Activated CD4-positive, CD25-positive, alpha-beta regulatory T cell (primary cell): ENCODE results near the gene C5.

Experiments
- DNase-seq, 4 experiments: peaks; one replicate each; lab custom pipeline; 2025; lab: John Stamatoyannopoulos, UW

The C5 gene

DNA sequence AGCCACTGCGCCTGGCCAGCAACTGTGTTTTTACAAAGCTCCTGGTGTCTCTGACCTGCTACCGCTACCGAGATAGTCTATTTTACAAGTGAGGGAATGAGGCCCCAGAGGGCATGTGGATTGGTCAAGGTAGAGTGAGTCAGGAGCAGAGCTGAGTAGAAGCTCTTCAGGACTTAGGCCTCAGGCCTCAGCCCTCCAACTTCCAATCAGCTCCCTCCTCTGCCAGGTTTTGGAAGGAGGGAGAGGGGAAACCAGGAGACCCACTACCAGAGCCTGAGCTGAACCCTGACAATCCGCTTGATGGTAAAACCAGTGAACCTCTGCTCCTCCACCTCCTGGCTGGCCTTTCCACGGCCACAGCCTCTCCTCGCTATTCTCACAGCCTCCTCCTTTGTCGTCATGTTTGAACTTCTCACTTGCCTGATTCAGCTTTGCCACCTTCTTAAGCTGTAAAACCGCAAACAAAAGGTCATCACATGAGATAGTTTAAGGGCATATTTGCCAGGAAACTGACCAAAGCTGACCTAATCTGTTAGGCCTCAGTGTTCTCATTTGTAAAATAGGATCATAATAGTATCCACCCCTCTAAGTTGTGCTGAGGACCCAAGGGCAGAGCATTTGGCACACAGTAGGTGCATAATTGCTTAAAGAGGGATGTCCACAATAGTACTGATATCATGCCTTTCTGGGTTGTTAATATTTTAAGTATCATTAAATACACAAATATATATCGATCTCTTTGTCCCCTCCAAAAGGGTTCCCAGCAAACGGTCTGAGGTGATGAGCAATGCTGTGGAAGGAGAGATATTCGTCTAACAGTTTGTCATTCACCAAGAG, 125.2 kb downstream of the C5 start:
- no peak for DNase-seq

DNA sequence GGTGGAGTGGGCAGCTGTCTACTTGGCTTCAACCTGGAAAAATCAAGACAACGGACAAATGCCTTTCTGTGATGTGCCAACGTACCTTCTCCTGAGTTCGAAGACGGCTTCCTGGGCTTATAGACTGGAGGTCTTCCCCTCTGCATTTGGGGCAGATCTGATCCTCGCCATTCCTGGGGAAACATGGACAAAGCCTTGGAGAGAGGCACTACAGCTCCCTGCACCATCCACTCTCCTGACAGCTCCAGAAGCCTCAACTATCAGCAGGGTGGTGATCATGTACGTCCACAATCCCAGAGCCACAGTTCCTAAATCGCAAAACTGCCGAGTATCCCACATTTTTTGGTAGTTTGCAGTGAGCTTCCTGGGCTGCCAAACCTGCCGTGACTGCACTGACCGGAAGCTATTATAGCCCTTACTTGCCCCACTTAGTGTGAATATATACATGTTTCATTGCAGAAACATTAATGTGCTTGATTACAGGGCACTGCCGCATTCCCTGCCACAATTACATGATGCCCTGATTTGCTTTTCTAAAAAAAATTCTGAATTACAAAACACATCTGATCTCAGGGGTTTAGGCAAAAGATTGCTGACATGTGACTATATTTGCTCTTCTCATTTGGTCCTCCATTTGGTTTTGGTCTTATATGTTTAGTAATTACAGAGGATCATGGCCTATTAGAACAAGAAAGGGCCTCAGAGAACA, 126.3 kb downstream of the C5 start:
- DNase-seq: no peak

DNA sequence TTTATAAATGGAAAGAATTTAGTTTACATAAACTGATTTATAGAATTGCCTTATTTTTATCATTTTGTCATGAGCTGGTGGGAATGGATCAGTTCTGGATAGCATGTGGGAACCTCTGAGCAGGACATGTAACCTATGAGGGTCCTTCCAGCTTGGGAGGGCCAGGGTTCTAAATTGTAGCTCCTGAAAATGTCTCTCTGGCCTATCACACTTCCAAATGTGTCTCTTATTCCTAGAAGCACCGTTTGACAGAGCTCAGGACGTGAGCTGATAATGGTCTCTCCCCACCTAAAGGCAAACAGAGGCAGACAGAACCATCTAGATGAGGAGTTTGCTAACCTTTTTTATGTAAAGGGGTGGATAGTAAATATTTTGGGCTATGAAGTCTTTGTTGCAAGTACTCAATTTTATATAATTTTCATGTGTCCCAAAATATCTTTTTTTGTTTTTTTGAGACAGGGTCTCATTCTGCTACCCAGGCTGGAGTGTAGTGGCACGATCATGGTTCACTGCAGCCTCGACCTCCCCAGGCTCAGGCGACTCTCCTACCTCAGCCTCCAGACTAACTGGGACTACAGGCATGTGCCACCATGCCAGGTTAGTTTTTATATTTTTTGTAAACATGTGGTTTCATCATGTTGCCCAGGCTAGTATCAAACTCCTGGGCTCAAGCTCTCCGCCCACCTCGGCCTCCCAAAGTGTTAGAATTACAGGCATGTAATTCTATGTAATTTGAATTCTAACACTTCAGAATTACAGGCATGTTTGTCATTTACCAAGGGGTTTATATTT, 127.5 kb downstream of the C5 start:
- no peak for DNase-seq

DNA sequence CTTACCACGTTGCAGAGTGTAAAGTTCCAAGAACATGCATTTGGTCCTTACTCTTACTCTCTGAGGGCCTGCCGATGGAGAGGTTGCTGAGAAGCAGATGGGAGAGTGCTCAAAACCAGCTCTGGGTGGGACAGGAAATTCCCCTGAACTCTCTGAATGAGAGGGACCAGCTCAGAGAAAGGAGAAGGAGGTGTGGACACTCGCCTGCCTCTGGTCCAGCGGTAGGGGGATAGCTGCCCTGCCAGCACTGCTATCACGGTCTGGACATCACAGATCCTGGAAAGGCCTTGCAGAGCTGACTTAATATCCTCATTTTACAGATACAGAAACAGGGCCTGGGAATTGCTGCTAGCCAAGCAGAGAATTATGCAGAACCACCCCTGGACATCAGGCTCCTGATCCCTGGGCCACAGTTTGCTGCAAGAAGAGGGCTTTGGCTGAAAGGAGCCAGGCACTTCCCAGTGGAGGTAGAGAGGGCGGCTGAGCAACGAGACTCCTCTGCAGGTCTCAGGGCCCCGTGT, 128.4 kb downstream of the C5 start:
- DNase-seq: no peak

DNA sequence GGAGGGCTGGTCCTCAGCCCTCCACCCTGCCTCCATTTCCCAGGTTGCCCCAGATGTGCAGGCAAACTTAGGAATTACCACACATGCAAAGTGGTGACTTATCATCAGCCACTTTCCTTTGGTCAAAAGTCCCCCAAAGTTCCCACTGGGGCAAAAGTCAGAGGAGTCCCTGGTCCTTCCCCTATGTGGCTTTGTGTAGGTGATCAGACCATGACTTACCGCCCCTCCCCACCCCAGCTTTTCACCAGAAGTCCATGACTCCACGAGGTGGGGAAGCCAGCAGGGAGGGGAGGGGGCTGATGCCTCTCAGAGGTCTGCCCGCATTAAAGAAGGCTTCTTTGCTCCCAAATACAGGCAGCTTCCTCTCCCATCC, 129.3 kb downstream of the C5 start:
- DNase-seq: no peak

DNA sequence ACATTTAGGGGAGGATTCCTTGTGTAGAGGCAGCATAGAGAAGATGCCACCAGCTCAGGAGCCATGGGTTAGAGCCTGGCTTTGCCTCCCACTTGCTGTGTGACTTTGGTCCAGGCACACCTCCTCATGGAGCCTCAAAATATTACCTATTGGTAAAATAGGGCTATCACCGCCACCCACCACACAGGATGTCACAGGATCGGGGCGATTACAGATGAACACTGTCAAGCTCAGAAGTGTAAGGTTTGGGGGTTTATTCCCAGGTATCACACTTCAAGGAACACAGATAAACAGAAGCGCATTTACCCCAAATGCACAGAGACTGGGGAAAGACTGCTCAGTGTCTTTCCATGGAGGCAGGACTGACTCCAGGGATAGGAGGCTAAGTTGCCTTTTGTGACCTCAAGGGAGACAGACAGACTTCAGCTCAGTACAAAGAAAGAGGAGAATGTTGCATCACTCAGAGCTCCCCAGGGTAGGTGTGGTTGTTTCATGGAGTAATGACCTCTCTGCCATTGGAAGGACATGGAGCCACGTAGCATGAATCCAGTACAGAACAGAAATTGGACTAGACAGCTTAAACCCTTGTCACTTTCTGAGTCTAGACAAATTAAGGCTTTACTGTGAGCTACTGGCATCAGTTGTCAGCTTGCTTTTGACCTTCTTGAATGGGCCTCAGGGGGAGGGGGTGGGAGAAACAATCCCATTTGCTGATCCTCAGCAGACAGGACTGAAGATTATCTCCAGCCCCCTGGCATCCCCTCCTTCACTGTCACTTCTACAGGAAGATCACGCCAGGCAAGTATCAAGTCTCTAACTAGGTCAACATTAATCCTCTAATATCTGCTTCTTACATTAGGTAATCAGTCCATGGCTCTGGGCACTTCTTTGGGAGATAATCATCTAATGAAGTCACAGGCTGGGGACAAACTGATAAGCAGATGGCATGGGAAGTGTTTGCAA, 130.0 kb downstream of the C5 start:
- no peak for DNase-seq

DNA sequence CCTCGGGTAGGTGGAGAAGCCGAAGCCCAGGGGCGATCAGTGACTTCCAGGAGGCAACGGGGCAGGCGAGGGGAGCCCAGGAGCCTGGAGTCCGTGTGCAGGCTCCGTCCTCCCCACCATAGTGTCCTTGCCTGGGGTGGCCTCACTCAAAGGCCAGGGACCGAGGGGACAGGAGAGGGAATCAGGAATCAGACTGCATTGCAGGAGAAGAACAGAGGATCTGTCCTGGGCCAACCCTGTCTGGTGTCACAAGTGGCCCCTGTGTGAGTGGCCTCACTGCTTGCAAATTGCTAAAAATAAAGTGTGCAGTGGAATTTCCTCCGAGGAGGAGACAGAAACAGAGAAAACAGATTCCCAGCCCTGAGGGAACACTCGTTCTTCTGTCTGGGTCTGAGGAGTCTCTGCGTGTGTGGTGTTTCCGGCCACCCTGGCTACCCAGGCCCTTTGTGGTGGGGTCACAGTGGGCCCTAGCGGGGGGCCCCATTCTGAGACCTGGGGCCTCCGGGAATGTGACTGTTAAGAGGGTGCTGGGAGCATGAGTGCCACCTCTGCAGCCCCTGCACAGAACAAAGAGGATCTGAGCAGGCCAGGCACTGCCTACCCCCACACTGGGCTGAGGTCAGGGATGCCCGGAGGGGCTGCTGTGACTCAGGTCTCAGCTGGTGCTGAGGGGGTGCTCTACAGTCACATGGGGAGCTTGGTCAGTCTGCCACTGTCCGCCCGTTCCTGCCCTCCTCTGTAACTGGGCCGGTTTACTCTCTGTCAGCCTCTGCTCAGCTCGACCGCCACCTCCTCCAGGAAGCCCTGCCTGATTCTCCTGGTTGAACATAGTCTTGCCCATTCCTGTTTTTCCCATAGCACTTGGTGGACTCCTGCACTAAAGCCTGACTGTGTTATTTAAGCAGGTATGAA, 130.9 kb downstream of the C5 start:
- DNase-seq: no peak

DNA sequence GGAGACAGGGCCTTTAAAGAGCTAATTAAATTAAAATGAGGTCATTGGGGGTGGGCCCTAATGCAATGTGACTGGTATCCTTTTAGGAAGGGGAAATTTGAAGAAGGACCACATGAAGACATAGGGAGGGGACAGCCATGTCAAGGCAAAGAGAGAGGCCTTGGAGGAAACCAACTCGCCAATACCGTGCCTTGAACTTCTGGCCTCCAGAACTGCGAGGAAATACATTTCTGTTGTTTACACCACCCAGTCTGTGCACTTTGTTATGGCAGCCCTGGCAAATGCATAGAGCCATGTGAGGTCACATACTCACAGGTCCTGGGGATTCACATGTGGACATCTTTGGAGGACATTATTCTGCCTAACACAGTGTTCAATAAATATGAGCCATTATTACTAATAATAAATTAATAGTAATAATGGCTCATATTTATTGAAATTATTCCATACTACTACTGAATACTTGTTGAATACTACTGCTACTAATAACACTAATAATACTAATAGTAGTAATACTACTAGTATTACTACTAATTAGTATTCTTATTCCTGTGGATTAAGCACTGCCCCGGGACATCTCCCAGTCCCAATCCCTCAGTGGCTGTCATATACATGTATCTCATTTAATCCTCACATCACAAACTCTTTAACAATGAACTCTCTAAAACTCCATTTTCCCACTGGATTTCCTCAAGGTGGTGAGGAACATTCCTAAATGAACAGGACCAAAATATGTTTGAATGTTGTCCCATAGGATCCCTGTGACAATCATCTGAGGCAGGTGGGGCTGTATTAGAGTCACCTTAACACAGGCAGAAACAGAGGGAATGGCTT, 131.9 kb downstream of the C5 start:
- no peak for DNase-seq

DNA sequence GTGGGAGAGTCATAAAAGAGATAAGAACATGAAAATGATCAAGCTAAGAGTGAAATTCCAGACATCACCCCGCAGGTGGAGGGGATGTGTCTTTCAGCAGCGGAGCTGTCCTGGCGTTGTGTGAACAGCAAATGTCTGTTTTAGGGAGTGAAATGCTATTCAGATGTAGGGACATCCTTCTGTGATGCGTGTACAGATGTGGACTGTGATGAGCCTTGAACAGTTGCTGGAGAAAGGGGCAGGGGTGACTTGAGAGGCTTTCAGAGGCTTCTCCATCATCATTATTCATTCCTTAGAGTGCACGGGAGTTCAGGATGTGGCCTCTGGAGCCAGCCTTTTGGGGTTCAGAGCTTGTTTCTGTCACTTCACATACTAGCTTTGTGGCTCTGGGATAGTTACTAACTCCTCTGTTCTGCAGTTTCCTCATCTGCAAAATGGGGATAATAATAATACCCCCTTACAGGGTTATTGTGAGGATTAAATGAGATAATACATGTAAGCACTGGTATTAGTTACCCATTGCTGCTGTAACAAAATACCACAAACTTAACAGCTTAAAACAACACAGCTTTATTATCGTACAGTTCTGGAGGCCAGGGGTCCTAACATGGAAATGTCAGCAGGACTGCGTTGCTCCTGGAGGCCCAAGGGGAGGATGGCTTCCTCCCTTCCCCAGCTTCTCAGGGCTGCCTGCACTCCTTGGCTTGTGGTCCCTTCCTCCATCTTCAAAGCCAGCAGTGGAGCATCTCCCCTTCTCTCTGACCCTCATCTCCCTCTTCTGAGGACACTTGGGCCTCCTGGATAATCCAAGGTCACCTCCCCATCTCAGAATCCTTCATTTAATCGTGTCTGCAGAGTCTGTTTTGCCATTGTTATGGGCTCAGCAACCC, 132.8 kb downstream of the C5 start:
- DNase-seq: no peak

DNA sequence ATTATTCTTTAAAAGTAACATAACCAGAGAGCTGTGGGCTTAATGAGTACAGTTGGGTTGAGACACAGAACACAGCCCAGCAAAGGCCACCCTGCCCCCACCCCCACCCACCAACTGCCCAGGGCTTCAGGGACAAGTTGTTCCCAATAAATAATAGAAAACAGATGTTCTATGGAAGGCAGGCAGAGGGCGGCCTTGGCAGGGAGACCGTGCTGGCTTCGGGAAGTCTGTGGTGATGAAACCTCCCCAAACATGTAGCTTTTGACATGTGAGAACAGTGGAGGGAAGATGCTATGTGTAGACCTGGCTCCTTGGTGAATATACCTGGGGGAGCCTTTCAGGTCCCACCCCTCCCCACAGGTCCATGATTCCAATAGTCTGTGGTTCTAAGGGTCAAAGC, 133.5 kb downstream of the C5 start:
- DNase-seq: no peak

DNA sequence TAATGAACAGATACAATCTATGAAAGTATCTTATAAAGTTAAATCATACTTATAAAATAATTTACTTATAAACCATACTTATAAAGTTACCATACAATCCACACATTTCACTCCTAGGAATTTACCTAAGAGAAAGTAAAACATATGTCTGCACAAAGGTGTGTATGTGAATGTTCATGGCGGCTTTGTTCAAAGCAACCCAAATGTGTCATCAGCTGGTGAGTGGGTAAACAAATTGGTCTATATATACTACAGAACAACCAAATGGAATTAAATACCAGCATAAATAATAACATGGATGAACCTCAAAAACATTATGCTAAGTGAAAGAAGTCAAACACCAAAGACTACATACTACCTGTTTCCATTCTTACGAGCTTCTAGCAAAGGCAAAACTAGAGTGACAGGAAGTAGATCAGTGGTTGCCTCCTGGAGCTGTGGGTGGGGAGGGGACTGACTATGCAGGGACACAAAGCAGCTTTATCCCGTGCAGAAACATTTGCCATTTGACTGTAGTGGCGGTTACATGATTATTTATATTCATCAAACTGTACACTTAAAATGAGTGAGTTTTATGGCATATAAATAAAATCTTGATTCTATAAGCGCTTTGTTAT, 134.1 kb downstream of the C5 start:
- peak in 1 of 4 experiments; percentile 15 for DNase-seq

DNA sequence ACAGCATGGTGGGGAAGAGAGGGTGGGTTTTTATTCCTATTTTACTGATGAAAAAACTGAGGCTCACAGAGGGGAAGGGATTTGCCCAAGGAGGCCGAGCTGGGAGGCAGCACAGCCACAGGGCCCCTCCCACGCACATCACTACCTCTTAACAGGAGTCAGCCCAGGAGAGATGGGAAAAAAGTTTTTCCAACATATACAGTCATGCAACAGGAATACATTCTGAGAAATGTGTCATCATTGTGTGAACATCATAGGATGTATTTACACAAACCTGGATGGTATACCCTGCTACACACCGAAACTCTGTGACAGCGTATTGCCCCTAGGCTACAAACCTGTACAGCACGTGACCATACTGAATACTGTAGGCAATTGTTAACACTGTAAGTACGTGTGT, 135.1 kb downstream of the C5 start:
- DNase-seq: no peak

DNA sequence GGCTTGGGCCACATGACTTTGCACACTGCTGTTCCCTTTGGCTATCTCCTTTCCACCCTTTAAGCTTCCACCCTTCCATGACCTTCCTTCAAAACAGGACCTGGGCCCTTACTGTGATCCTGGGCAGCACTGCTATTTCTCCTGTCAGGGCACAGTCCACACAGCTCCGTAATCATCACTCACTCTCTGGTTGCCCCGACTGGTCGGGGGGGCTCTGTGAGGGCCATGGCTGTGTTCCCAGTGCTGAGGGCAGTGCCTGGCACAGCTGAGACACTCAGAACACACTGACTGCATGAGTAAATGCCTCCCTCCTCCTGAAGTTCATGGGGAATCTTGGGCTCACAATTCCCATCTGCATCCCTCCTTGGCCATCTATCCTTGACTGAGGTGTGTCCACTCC, 135.7 kb downstream of the C5 start:
- DNase-seq: no peak

DNA sequence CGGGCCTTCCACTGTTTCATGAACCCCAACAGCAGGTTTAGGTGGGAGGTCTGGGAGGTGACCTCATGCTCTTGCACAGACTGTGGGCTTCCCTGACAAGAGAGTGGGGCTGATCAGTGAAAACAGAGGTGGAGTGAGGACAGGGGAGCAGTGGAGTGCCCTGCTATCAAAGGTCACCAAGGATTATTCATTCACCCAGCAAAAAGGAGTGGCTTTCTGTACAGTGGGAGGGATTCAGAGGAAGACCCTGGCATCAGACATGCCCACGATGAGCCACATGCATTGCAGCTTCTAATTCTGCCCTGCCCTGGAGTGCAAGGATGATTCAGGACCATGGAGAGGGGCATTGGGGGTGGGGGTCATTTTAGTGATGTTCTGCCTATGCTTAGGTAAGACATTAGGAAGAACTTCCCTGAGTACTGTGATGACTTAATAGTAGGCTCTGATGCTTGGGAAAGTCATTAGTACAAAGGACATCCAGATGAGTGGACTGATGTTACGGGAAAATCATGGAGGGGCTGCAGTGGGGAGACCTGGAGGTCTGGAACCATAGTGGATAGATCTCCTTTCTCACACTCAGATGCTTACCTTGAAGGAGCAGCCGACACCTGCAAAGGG, 136.3 kb downstream of the C5 start:
- peak in 1 of 4 experiments; percentile 23 for DNase-seq

DNA sequence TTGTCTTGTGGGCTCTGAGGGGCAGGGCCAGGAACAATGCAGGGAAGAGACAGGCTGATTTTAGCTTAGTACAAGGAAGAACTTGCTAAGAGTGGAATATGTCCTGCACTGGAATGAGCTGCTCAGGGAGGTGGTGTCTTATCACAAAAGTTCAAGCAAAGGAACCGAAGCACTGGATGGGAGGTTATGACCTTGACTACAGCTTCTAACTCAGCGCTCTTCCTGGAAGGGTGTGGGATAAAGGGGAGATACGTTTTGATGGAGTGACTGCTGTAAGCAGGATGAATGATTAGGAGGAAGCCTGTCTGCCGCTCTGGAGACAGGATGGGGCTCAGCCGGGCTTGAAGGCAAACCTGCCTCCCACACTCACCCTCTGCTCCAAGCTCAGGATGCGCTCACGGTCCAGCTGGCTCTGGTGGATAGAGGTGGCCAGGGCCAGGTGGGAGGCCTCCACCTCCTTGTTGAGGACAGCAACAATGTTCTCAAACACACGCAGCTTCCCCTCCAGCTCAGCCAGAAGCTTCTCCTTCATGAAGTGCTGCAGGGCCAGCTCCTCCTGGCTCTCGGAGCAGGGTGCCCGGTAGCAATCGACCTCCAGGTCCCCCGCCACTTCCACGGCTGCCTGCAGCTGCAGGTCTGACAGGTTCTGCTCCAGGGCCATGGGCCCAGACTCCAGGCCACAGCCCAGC, 137.0 kb downstream of the C5 start:
- DNase-seq: no peak

DNA sequence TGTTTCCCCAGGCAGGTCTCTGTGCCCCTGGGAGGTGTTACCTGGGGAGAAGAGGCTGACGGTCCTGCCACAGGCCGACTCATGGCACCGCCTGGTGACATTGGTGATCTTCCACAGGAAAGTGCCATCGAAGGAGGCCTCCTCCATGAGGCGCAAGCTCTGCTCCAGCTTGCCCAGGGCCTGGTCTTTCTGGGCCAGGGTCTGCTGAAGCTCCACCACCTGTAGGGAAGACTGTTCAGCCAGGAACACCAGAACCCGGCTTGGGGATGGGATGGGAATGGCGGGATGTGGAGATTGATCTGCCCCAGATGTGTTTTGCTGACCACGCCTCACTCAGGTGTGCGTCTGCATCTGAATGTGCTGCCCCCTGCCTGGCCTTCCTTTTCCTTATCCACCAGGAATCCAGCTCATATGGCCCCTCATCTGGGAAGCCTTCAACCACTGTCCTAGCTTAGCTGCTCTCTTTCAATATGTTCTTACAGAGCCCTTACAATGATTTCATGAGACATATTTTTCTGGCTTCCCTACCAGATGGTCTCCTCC, 138.7 kb downstream of the C5 start:
- DNase-seq: no peak

DNA sequence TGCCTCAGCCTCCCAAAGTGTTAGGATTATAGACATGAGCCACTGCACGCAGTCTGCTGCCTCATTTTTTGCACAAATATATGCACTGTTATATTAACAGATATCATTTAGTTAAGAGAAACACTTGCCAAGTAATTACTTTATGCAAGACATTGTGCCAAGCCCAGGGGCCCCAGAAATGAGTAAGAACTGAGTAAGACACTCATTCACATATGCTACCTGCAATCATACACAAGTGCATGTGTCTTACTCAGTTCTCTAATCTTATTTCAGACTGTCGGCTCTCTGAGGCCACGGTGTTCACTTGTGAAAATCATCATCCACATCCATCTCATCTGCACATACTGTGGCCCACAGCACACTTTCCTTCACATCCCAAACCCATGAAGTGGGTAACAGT, 139.4 kb downstream of the C5 start:
- no peak for DNase-seq
